KMS-11 (cell line): ENCODE results near the gene TUBA1B.

Source experiments
- H2AFZ ChIP-seq: fragments of 200-600 bp; sonication (generic); 2 replicates; pipeline ENCODE4 v1.6.1; 2016; ENCODE audit warnings: antibody characterized with exemption, mixed run types, low read depth
- H3K27ac ChIP-seq: fragments of 200-600 bp; sonication (generic); 2 replicates; pipeline ENCODE4 v1.6.1; 2016; ENCODE audit warnings: mild to moderate bottlenecking, mixed run types
- H3K27me3 ChIP-seq: fragments of 200-600 bp; sonication (generic); 2 replicates; pipeline ENCODE4 v1.6.1; 2017; ENCODE audit warnings: mild to moderate bottlenecking, low read depth, mixed run types, moderate library complexity; ENCODE audit not compliant: insufficient read depth
- H3K36me3 ChIP-seq: fragments of 200-600 bp; sonication (generic); 2 replicates; pipeline ENCODE4 v1.6.1; 2017; ENCODE audit warnings: mild to moderate bottlenecking, mixed run types; ENCODE audit not compliant: insufficient read depth
- H3K4me1 ChIP-seq: fragments of 200-600 bp; sonication (generic); 2 replicates; pipeline ENCODE4 v1.6.1; 2016; ENCODE audit warnings: mild to moderate bottlenecking, low read depth, mixed run types; ENCODE audit not compliant: poor library complexity, severe bottlenecking
- H3K4me2 ChIP-seq: fragments of 200-600 bp; sonication (generic); 2 replicates; pipeline ENCODE4 v1.7.0; 2016; ENCODE audit warnings: mild to moderate bottlenecking, mixed run types
- H3K4me3 ChIP-seq: fragments of 200-600 bp; sonication (generic); IDR thresholded peaks from 2 replicates; pipeline ENCODE4 v1.6.1; 2017; ENCODE audit warnings: low read depth, low read length, mixed read lengths; ENCODE audit not compliant: insufficient read depth
- H3K79me2 ChIP-seq: fragments of 200-600 bp; sonication (generic); 2 replicates; pipeline ENCODE4 v1.6.1; 2016; ENCODE audit warnings: low read depth, mixed run types; ENCODE audit not compliant: insufficient read depth
- H3K9ac ChIP-seq: fragments of 200-600 bp; sonication (generic); 2 replicates; pipeline ENCODE4 v1.6.1; 2016; ENCODE audit warnings: mild to moderate bottlenecking, mixed run types
- H4K20me1 ChIP-seq: fragments of 200-600 bp; sonication (generic); 2 replicates; pipeline ENCODE4 v1.6.1; 2016; ENCODE audit warnings: mild to moderate bottlenecking, mixed run types; ENCODE audit not compliant: insufficient read depth
- TF ChIP-seq, protein P1 (sequence below): fragments of 200-600 bp; sonication (generic); conservative IDR thresholded peaks from 2 replicates; pipeline ENCODE4 v1.6.1; 2017; ENCODE audit warnings: low read depth, mild to moderate bottlenecking, antibody characterized with exemption, low read length, moderate library complexity, mixed read lengths

The TUBA1B gene

GRCh38 chr12:49161092-49161795 lies 30.0 kb upstream of the TUBA1B start:
- Histone ChIP-seq H3K36me3 (no peaks in the 10 kb centered on the region), H3K4me2 (no peak overlapping the region), H3K27ac (no peak overlapping the region), H3K9ac (no peak overlapping the region), H3K4me1 (no peaks in the 10 kb centered on the region), H3K79me2 (no peaks in the 10 kb centered on the region), H3K27me3 (no peaks in the 10 kb centered on the region), H3K4me3 (no peak overlapping the region), H2AFZ (no peak overlapping the region), H4K20me1 (no peaks in the 10 kb centered on the region)
- TF ChIP-seq, protein P1, sequence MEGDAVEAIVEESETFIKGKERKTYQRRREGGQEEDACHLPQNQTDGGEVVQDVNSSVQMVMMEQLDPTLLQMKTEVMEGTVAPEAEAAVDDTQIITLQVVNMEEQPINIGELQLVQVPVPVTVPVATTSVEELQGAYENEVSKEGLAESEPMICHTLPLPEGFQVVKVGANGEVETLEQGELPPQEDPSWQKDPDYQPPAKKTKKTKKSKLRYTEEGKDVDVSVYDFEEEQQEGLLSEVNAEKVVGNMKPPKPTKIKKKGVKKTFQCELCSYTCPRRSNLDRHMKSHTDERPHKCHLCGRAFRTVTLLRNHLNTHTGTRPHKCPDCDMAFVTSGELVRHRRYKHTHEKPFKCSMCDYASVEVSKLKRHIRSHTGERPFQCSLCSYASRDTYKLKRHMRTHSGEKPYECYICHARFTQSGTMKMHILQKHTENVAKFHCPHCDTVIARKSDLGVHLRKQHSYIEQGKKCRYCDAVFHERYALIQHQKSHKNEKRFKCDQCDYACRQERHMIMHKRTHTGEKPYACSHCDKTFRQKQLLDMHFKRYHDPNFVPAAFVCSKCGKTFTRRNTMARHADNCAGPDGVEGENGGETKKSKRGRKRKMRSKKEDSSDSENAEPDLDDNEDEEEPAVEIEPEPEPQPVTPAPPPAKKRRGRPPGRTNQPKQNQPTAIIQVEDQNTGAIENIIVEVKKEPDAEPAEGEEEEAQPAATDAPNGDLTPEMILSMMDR = no peak

GRCh38 chr12:49160399-49160798 lies 29.2 kb upstream of the TUBA1B start:
- H3K9ac ChIP-seq = no peak overlapping the region
- no peaks in the 10 kb centered on the region for H3K27me3 ChIP-seq
- H3K27ac ChIP-seq = no peak overlapping the region
- no peaks in the 10 kb centered on the region for H3K79me2 ChIP-seq
- no peaks in the 10 kb centered on the region for H3K36me3 ChIP-seq
- H3K4me1 ChIP-seq = no peaks in the 10 kb centered on the region
- H2AFZ ChIP-seq = no peak overlapping the region
- no peaks in the 10 kb centered on the region for H4K20me1 ChIP-seq
- TF ChIP-seq, protein P1 = no peak
- no peak overlapping the region for H3K4me2 ChIP-seq
- H3K4me3 ChIP-seq = no peak overlapping the region

DNA sequence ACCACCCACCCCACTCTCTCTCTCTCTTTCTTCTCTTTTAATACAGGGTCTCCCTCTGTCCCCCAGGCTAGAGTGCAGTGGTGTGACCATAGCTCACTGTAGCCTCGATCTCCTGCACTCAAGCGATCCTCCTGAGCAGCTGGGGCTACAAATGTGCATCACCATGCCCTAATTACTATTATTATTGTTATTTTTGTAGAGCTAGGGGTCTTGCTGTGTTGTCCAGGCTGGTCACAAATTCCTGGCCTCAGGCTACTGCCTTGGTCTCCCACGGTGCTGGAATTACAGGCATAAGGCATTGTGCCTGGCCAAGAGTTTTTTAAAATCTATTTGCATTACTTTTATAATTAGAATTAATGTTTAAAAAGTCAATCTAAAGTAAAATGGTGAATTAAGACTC lies 23.0 kb upstream of the TUBA1B start:
- H3K4me3 ChIP-seq = no peak overlapping the region
- no peaks in the 10 kb centered on the region for H4K20me1 ChIP-seq
- H3K27ac ChIP-seq = no peak overlapping the region
- no peak overlapping the region for H3K4me2 ChIP-seq
- no peak overlapping the region for H3K9ac ChIP-seq
- TF ChIP-seq, protein P1 = no peak
- H3K36me3 ChIP-seq = no peaks in the 10 kb centered on the region
- H3K4me1 ChIP-seq = no peaks in the 10 kb centered on the region
- H3K79me2 ChIP-seq = no peaks in the 10 kb centered on the region
- H2AFZ ChIP-seq = no peak overlapping the region
- H3K27me3 ChIP-seq = no peaks in the 10 kb centered on the region

DNA sequence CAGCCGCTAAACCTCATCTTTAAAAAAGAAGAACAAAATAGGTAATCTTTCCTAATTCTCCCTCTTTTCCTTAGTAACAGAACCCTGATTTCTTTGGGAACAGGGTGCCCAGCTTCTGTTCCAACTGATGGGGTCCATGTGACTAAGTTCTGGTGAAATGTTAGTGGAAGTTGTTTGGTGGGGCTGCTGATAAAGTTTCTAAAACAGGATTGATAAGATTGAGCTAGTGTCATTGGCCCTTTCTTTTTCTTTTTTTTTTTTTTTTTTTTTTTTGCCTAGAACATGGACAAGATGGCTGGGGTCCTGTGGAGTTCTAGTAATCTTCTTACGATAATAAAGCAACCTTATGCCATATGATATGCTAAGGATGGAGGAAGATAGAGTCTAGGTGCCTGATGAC lies 16.2 kb upstream of the TUBA1B start:
- no peaks in the 10 kb centered on the region for H3K4me1 ChIP-seq
- H2AFZ ChIP-seq = no peak overlapping the region
- no peaks in the 10 kb centered on the region for H3K79me2 ChIP-seq
- H3K27ac ChIP-seq = no peak overlapping the region
- H4K20me1 ChIP-seq = no peaks in the 10 kb centered on the region
- TF ChIP-seq, protein P1 = no peak
- no peaks in the 10 kb centered on the region for H3K27me3 ChIP-seq
- no peak overlapping the region for H3K9ac ChIP-seq
- H3K4me3 ChIP-seq = no peak overlapping the region
- no peaks in the 10 kb centered on the region for H3K36me3 ChIP-seq
- H3K4me2 ChIP-seq = no peak overlapping the region
